ENCODE data around the gene MED12.

Gene MED12

GRCh38 chrX:71082124-71082647 lies 36.2 kb upstream of the MED12 start:
- Histone ChIP-seq H3K27me3 (ENCODE audit: insufficient read depth, low read length, poor library complexity, severe bottlenecking) (no peaks in the 10 kb centered on the region), H3K79me2 (ENCODE audit: insufficient read depth, low read length) (no peaks in the 10 kb centered on the region), H3K36me3 (ENCODE audit: insufficient read depth, low read length) (no peaks in the 10 kb centered on the region), H3K4me3 (ENCODE audit: low read length, poor library complexity, severe bottlenecking) (no peak overlapping the region), H3K9me2 (replicated peaks; ENCODE audit: low read depth, low read length) (no peaks in the 10 kb centered on the region), H3K4me2 (ENCODE audit: low read depth, low read length, poor library complexity, severe bottlenecking) (no peak overlapping the region), H4K20me1 (ENCODE audit: insufficient read depth, low read length, poor library complexity, severe bottlenecking) (no peaks in the 10 kb centered on the region), H3K9ac (ENCODE audit: low read depth, low read length, poor library complexity, severe bottlenecking) (no peak overlapping the region), H3K4me1 (ENCODE audit: insufficient read depth, low read length, poor library complexity, severe bottlenecking) (peaks cover 3% of the 10 kb centered on the region), H3K9me3 (ENCODE audit: insufficient read depth, low read depth, low read length) (no peaks in the 10 kb centered on the region), H2AFZ (ENCODE audit: low read length) (no peak overlapping the region), H3F3A (ENCODE audit: low read depth) (no peaks in the 10 kb centered on the region)
- TF ChIP-seq CTCF (conservative IDR thresholded peaks at IDR 0.05; ENCODE audit: low read length) (no peak), EZH2phosphoT487 (IDR thresholded peaks at IDR 0.05; ENCODE audit: borderline replicate concordance) (no peak)

GRCh38 chrX:71082822-71083221 lies 35.6 kb upstream of the MED12 start:
- Histone ChIP-seq H3K9me3 (ENCODE audit: insufficient read depth, low read depth, low read length) (no peaks in the 10 kb centered on the region), H2AFZ (ENCODE audit: low read length) (no peak overlapping the region), H4K20me1 (ENCODE audit: insufficient read depth, low read length, poor library complexity, severe bottlenecking) (no peaks in the 10 kb centered on the region), H3K9ac (ENCODE audit: low read depth, low read length, poor library complexity, severe bottlenecking) (no peak overlapping the region), H3F3A (ENCODE audit: low read depth) (no peaks in the 10 kb centered on the region), H3K27me3 (ENCODE audit: insufficient read depth, low read length, poor library complexity, severe bottlenecking) (no peaks in the 10 kb centered on the region), H3K79me2 (ENCODE audit: insufficient read depth, low read length) (no peaks in the 10 kb centered on the region), H3K4me2 (ENCODE audit: low read depth, low read length, poor library complexity, severe bottlenecking) (no peak overlapping the region), H3K36me3 (ENCODE audit: insufficient read depth, low read length) (no peaks in the 10 kb centered on the region), H3K4me1 (ENCODE audit: insufficient read depth, low read length, poor library complexity, severe bottlenecking) (peaks cover 3% of the 10 kb centered on the region), H3K4me3 (ENCODE audit: low read length, poor library complexity, severe bottlenecking) (no peak overlapping the region), H3K9me2 (replicated peaks; ENCODE audit: low read depth, low read length) (no peaks in the 10 kb centered on the region)
- TF ChIP-seq EZH2phosphoT487 (IDR thresholded peaks at IDR 0.05; ENCODE audit: borderline replicate concordance) (no peak), CTCF (conservative IDR thresholded peaks at IDR 0.05; ENCODE audit: low read length) (no peak)

- TF ChIP-seq CTCF (conservative IDR thresholded peaks at IDR 0.05; ENCODE audit: low read length) (no peak), EZH2phosphoT487 (IDR thresholded peaks at IDR 0.05; ENCODE audit: borderline replicate concordance) (no peak)
- H3F3A ChIP-seq (ENCODE audit: low read depth), result no peaks in the 10 kb centered on the region
- no peaks in the 10 kb centered on the region for H3K27me3 ChIP-seq (ENCODE audit: insufficient read depth, low read length, poor library complexity, severe bottlenecking)
- H3K4me3 ChIP-seq (ENCODE audit: low read length, poor library complexity, severe bottlenecking), result no peak overlapping the region
- H3K4me1 ChIP-seq (ENCODE audit: insufficient read depth, low read length, poor library complexity, severe bottlenecking), result peaks cover 3% of the 10 kb centered on the region
- no peaks in the 10 kb centered on the region for H4K20me1 ChIP-seq (ENCODE audit: insufficient read depth, low read length, poor library complexity, severe bottlenecking)
- no peaks in the 10 kb centered on the region for H3K9me2 ChIP-seq (replicated peaks; ENCODE audit: low read depth, low read length)
- H3K36me3 ChIP-seq (ENCODE audit: insufficient read depth, low read length), result no peaks in the 10 kb centered on the region
- no peaks in the 10 kb centered on the region for H3K79me2 ChIP-seq (ENCODE audit: insufficient read depth, low read length)
- H3K4me2 ChIP-seq (ENCODE audit: low read depth, low read length, poor library complexity, severe bottlenecking), result no peak overlapping the region
- no peaks in the 10 kb centered on the region for H3K9me3 ChIP-seq (ENCODE audit: insufficient read depth, low read depth, low read length)
- no peak overlapping the region for H3K9ac ChIP-seq (ENCODE audit: low read depth, low read length, poor library complexity, severe bottlenecking)
- no peak overlapping the region for H2AFZ ChIP-seq (ENCODE audit: low read length)
Measured at GRCh38 chrX:71085900-71086299, 32.5 kb upstream of the MED12 start.

All from Loucy (cell line).